ENCODE data around the gene HTT-AS.
"Not testable (repeated sequence)": the region's sequence is repeated elsewhere in the genome, so short reads cannot be mapped to it uniquely, and the experiment has no call there.

- TF ChIP-seq CBX8 (IDR thresholded peaks at IDR 0.05; ENCODE audit: borderline replicate concordance, low read depth, low read length); JUND (IDR thresholded peaks at IDR 0.05; ENCODE audit: low read length); CTCF (IDR thresholded peaks at IDR 0.05; ENCODE audit: control extremely low read depth in 1 of 3, insufficient read depth in 1 of 3, low read depth in 1 of 3, low read length in 3 of 3); POLR2AphosphoS5 (IDR thresholded peaks at IDR 0.05; ENCODE audit: low read depth, low read length): not testable (repeated sequence)
These were observed 23.0 kb downstream of the HTT-AS start for GRCh38 chr4:3051141-3051897.
